ENCODE results near the gene CBX4.

Gene CBX4

DNA sequence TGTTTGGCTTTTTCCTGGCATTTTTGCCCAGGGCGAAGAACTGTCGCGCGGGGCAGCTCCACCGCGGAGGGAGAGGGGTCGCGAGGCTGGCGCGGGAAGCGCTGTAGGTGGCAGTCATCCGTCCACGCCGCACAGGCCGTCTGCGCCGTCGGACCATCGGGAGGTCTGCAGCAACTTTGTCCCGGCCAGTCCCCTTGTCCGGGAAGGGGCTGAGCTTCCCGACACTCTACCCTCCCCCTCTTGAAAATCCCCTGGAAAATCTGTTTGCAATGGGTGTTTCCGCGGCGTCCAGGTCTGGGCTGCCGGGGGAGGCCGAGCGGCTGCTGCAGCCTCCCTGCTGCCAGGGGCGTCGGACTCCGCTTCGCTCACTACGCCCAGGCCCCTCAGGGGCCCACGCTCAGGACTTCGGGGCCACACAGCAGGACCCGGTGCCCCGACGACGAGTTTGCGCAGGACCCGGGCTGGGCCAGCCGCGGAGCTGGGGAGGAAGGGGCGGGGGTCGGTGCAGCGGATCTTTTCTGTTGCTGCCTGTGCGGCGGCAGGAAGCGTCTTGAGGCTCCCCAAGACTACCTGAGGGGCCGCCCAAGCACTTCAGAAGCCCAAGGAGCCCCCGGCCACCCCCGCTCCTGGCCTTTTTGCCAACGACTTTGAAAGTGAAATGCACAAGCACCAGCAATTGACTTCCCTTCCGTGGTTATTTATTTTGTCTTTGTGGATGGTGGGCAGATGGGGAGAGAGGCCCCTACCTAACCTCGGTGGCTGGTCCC lies 2.3 kb upstream of the CBX4 start:
- DNase-seq = peak in 1 of 2 experiments; percentile 23

DNA sequence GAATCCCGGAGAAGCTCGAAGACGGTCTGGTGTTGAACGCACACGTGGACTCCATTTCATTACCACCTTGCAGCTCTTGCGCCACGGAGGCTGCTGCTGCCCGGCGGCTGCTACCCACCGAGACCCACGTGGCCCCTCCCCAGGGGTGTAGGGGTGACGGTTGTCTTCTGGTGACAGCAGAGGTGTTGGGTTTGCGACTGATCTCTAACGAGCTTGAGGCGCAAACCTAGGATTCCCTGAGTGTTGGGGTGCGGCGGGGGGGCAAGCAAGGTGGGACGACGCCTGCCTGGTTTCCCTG lies 1.7 kb upstream of the CBX4 start:
- DNase-seq = no peak

DNA sequence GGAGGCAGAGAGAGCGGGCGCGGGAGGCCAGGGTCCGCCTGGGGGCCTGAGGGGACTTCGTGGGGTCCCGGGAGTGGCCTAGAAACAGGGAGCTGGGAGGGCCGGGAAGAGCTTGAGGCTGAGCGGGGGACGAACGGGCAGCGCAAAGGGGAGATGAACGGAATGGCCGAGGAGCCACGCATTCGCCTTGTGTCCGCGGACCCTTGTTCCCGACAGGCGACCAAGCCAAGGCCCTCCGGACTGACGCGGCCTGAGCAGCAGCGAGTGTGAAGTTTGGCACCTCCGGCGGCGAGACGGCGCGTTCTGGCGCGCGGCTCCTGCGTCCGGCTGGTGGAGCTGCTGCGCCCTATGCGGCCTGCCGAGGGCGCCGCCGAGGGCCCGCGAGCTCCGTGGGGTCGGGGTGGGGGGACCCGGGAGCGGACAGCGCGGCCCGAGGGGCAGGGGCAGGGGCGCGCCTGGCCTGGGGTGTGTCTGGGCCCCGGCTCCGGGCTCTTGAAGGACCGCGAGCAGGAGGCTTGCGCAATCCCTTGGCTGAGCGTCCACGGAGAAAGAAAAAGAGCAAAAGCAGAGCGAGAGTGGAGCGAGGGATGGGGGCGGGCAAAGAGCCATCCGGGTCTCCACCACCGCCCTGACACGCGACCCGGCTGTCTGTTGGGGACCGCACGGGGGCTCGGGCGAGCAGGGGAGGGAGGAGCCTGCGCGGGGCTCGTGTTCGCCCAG lies 1.2 kb upstream of the CBX4 start:
- no peak for DNase-seq

DNA sequence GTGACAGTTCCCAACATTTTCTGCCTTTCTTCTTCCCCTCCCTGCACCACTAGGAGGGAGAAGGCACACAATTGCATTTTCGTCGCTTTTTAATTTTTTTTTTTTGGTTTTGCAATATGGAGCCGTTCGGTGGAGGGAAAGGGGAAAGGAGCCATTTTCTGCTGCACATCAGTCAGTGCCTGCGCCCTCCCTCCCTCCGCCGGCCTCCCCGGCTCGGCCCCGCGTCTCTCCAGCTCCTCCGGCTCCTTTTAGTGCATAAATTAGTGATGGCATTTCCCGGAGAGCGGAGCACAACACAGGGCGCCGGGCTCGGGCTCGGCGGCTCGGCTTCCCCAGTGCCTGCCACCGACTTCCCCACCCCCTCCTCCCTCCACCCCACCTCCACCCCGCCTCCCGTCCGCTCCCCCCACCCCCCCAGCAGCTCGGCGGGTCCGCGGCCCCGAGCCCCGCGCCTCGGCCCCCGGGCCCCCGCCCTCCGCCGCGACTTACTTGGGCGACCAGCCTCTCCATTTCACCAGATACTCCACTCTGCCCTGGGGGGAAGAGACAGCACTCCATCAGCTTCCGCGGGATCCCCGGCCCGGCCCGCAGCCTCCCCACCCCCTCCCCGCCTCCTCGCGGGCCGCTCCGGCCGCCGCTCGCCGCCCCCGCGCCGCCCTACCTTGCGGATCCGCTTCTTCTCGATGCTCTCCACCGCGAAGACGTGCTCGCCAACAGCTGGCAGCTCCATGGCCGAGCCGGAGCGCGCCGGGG lies 542 bp downstream of the CBX4 start:
- peak; percentile 73 to 77 for DNase-seq

DNA sequence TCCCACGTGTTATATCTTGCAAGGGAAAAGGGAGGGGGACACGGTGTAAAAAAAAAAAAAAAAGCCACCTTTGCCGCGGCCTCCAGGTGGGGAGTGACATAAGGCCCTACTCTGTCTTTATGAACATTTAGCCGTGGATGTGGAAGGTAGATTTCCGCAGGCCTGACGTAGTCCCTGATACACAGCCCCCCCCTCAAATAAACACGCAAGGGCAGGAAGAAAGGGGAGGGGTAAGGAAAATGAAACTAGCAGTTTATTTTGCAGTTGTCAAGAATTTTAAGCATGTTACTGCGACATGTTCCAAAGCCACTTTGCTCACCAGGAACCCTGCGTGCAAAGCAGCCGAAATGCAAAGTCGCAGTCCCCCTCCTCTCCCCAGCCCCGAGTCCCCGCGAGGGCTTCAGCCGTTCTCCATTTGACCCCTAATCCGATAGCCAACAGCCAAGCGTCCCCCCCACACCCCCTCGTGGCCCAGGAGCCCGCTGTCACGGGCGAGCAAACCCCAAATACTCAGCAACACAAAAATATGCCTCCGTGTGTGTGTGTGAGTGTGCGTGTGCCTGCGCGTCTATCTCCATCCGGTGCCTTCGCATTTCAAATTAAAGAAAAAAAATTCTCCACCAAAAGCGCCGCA lies 1.2 kb downstream of the CBX4 start:
- DNase-seq = peak; percentile 32 to 68

DNA sequence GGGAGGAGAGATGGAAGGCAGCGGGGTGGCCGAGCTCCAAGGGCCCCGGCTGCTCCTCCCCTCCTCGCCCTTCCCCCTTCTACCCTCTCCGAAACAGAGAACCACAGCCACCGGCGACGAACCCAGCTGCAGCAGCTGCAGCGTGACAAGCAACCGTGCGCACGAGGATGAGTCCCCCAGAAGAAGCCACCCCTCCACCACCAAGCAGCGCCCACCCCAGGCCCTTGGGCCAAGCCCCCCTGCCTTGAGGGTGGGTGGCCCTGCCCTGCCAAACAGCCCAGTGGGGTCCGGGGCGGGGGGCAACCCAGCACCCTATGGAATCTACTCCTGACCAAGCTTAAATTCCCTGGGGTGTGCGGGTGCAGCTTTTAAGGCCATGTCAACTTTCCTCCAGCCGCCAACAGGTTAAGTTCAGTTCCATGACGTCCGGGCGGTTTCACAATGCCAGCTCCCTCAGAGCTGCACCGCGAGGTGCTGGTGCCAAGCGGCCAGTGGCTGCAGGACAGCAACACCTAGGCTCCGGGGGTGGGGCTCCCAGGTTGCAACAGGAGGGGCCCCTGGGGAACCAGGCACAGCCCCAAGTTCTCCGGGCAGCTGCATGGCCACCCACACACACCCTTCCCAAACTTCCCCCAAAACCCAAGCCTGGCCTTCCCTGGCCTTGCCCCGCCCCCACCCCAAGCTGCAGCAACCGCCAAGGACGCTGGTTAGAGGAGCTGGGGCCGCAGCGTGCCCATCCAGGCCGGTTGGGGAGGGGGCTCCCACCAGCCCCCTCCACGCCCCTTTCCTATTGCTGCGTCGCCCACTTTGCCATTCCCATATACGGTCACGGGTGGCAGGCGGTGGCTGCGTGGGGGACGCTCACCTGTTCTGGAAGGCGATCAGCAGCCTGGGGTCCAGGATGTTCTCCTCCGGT lies 2.0 kb downstream of the CBX4 start:
- DNase-seq = peak; percentile 84 to 86

DNA sequence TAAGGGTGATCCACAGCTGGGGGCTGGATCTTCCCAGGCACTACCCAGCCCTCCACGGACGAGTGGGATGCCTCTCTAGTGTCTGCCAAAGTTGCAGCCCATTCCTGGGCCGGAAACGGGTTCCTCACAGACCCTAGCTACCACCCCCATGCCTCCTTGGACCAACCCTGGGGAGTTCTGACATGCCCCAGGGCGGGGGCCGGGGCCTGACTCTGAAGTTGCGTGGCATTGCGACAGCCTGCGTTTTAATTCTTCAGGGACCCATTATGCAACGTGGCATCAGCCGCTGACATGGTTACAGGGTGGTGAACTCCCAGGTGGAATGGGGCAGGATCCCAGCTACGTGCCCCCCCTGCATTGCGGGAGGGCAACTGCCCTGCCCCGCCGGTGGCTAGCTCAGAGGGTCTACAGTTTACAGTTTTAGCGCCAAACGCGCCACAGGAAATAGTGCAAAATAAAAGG lies 2.7 kb downstream of the CBX4 start:
- DNase-seq = peak in 1 of 2 experiments; percentile 83

DNA sequence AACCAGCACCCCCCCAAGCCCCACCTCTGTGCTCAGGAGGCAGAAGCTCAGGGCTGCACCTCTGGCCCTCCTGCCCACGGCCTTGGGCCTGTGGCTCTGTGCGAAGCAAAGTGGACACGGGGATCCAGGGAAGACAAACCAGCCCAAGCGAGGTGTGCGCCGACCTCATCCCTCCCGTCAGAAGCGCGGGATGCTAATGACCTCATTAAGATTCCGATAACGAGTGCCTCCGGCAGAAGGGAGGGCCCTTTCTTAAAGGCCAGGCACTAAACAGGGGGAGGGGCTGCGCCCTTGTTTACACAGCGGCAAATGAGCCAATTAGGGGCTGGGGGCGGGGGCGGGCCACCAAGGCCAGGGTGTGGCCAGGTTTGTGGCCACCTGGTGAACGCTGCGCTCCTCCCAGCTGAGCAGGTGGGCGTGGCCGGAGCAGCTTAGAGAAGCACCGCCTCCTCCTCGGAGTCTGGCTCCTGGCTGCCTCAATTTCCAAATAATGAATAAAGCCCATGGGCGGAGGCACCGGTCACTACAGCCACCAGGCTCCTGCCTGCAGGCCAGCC lies 3.2 kb downstream of the CBX4 start:
- no peak for DNase-seq

DNA sequence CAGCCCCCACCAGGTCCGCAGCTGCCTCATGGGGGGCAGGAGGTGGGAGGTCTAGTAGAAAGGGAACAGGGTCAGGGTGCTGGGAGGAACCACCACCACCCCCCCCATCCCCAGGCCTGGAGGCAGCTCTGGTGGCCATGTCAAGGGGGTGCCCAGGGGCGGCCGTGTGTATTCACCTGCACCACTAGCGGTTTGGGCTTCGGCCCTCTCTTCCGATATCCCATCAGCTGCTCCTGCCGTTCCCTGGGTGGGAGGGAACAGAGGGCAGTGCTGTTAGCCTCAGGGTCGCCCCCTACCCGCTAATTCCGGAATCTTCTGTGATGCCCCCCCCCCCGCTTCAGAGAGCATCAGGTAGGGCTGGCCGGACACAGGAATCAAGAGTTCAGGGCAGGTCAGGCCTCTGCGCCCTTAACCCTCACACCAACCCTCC lies 3.8 kb downstream of the CBX4 start:
- no peak for DNase-seq

DNA sequence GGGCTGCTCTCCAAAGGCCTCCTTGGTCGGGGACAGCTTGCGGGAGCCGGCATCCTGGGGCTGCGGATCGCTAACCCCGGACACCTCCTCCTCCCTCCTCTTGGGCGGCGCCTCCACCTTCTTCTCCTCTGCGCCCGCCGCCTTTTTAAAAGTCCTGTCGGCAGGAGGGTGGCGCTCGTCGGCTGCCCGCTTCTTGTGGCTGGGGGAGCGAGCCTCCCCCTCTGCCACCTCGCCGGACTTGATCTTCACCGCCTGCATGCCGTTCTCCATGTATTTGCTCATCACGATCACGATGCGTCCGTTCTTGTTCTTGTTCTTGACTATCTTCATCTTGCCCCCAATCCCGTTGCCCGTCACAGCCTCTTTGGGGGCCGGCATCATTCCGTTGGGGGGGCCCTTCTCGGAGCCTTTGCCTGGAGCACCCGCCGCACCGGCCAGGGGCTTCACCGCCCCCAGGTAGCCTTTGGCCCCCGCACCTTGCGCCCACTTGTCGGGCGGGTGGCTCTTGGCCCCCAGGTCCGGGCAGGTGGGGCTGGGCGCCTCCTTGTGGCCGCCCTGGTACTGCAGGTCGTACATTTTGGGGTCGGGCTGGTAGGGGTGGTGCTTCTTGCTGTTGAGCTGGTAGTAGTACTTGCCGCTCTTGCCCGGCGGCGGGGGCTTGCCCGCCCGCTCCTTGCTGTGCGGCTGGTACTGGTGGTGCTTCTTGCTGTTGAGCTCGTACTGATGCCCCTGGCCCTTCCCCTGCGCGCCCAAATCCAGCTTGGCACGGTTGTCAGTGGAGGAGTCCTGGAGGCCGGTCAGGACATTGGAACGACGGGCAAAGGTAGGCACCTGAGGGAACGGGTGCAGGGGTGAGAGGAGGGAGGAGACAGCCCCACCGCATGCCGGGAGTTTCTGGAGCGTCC lies 4.4 kb downstream of the CBX4 start:
- peak in 1 of 2 experiments; percentile 40 for DNase-seq

DNA sequence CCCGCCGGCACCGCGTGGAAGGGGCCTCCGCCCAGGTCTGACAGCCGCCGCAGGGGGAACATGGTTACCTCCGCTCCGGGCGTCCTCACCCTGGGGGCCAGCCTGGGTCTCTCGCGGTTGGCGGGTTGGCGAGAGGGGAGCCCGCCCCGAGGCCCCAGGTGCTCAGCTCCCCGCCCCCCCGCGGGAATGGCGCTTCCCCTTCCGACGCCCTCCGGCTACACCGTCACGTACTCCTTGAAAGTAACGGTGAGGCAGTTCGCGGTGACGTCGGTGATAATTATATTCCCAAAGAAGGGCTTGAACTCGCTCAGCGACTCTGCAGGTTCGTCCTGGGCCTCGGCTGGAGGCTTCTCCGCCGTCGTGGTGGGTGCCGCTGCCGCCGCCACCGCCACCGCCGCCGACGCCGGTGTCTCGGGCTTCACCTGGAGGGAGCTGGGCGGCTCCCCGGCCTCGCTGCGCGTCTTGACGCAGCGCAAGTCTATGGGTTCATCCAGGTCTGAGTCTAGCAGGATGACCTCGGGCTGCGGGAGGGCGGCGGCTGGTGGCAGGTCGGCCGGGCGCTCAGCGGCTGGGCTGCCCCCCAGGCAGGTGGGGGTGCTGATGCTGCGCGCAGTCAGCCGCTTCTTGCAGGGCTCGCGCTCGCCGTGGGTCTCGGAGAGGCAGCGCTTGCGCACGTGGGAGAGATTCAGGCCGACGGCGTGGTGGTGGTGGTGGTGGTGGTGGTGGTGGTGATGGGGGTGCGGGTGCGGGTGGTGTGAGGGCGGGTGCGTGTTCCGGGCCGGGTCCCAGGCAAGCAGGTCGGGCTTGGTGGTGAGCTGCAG lies 5.3 kb downstream of the CBX4 start:
- DNase-seq = no peak

DNA sequence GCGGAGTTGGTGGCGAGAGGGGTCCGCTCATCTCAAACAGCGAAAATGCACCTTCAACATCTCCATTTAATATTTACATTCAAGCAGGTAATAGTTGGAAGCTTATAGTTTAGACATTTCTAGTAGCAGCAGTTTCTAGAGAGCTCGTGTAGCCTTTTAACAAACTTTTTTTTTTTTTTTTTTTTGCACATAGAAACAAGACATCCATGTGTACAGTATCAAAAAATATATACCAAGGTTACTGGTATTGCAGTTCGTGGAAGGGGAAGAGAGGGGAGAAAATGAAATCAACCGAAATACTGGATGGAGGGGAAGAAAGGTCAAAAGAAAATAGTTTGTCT lies 6.2 kb downstream of the CBX4 start:
- peak in 1 of 2 experiments; percentile 52 for DNase-seq

DNA sequence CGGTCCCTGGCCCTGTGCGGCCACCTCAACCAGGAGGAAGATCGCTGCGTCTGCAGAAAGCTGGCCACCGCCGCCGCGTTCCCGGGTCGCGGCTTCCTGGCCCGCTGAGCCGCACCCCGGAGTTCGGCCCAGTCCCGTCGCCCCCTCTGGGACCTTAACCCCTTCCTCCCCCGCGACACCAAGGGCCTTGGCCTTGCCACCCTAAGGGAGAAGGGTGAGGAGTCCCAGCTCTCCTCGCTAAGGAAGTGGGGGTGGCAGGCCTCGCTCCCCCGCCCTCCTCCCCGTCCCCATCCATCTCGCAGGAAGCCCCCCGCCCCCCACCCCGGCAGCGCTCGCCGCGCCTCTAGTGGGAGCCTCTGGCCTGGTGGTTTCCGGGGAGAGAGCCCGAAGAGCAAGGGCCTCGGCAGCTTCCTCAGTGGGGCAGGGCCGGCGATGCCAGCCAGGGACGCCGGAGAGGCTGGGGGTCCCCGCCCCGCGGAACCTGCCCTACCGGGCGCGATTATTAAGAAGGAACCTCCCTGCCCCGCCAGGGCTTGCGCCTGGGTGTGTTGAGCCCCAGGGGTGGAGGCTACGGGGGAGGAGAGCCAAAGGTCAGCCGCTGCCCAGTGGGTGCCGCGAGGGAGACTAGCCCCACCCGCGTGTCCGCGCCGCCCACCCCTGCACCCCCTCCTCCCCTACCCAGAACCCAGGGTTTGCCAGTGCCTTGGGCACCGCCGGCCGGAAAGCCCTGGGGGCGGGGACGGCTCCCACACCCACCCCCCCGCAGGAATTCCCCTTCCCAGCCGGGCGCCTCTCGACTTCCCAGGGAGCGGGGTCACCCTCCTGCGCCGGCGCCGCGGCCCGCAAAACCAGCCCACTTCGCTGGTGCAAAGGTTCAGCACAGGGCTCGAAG lies 6.8 kb downstream of the CBX4 start:
- peak; percentile 84 to 88 for DNase-seq

DNA sequence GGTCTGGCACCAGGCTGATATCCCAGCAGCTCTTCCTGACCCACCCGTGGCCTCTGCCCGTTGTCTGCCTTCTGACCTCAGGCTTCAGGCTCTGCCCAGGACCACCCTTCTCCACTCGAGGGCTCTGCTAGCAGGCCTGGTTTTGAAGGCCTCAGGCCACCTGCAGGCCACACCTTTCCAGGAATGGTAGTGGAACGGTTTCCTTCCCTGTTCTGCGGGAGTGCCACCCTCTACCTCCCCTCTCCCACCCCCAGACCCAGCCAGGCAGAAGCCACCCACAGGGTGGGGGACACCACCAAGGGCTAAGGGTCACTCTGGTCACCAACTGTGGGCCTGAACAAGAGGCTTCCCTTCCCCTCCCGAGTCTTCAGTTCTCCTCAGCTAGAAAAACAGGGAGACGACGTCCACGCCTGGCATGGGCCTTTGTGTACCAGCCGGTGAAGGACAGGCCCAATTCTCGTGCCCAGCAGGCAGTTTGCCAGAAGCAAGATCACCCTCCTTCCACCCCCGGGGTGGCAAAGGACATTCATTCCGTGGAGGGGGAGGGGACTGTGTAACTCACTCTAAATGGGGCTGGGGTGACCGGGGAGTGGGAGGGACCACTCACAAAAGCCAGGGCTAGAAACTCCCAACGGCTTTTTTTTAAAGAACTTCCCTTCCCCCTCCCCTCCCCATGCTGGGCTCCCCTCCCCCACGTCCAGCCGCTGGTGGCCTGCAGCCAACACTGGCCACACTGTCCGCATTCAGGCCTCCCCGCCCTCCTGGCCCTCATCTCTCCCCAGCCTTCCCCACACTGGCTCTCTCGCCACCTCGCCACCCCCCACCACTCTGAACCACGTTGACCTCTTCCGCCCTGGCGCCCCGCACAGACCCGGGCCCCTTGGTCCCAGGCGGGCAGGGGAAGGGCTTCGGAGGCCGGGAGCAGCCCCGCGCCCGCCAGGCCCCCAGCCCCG lies 7.7 kb downstream of the CBX4 start:
- DNase-seq = peak; percentile 63 to 64

DNA sequence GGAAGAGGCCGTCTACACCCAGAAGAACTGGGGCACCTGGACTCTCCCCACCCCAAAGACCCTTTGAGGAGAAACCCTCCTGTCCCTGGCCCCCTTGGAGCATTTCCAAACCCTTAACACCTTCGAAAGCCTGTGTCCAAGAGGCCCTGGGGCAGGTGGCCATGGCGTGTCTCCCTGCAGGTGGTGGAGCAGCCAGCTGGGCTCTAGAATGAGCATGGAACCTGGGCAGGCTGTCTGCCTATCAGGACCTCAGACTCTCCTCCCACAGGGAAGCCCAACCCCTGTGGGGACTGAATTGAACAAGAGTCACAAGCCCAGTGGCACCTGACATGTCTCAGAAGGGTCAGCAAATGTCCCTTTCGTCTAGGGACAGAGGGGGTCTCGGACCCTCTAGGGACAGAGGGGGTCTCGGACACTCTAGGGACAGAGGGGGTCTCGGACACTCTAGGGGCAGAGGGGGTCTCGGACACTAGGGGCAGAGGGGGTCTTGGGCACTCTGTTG lies 8.4 kb downstream of the CBX4 start:
- DNase-seq = no peak

DNA sequence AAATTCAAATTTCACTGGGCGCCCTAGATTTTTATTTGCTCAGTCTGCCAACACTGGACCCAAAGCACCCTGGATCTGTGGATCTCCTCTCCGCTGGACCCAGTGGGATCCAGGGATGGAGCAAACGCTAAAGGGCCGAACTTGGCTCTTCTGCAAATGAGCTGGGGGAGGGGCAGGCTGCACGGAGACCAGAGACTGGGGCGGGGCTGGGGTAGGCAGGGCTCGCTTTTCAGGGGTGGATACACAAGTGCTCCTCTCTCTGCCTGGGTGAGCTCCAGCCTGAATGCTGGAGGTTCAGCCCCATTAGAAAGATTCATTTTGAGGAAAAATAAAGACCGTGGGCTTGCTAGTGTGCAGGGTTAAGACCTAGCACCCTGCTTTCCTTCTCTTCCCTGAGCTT lies 8.9 kb downstream of the CBX4 start:
- DNase-seq = peak; percentile 43 to 65

DNA sequence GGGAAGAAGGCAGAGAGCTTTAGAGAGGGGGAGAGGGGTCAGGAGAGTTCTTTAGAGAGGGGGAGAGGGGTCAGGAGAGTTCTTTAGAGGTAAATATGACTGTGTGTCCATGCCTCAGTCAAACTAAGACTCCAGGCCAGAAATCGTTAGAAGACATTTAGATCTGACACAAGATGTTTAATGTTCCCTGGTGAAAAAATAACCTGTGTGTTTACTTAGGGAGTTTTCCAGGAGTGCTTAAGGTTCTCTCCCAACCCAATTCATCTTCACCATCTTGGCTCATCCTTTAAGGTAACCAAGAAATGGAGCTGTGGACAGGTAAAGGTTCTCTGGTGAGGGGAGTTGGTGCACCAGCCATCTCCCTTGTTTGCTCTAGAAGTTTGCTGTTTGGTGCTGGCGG lies 9.8 kb downstream of the CBX4 start:
- no peak for DNase-seq

Measured in Kasumi-1 (cell line).